HepG2 (cell line): ENCODE measurements around the gene AGPAT2. TPM values are rescaled to one million over a fixed set of nuclear protein-coding genes. Genes with fewer than 3 reads are reported as not detected.

Source experiments
- ATF7 ChIP-seq, 2 experiments: fragments of 450-650 bp in 1 of 2; sonication (generic) in 1 of 2; formaldehyde crosslinking in 1 of 2; IDR thresholded peaks; 2 replicates each; pipeline versions ENCODE4 v1.4.0 to v1.6.1; 2016 to 2020; ENCODE audit warnings: antibody characterized with exemption in 1 of 2, mild to moderate bottlenecking in 1 of 2, missing genetic modification reagents in 1 of 2
- ESRRA ChIP-seq: sonication (generic); formaldehyde crosslinking; IDR thresholded peaks from 2 replicates; pipeline ENCODE4 v1.5.1; 2020; ENCODE audit warnings: mild to moderate bottlenecking, low read depth, missing genetic modification reagents
- FUBP1 ChIP-seq: sonication (generic); formaldehyde crosslinking; IDR thresholded peaks from 2 replicates; pipeline ENCODE4 v1.5.1; 2020; ENCODE audit warnings: missing genetic modification reagents, mild to moderate bottlenecking, borderline replicate concordance
- HDAC2 ChIP-seq: sonication (generic); formaldehyde crosslinking; IDR thresholded peaks from 2 replicates; pipeline ENCODE4 v1.4.0; 2020; ENCODE audit warnings: missing genetic modification reagents
- KLF11 ChIP-seq: IDR thresholded peaks from 2 replicates; pipeline ENCODE4 v1.6.1; 2016; ENCODE audit warnings: missing compliant biosample characterization
- MBD4 ChIP-seq: IDR thresholded peaks from 2 replicates; pipeline ENCODE4 v1.6.1; 2012; ENCODE audit warnings: low read length, inconsistent platforms, borderline replicate concordance
- MIER2 ChIP-seq: IDR thresholded peaks from 2 replicates; pipeline ENCODE4 v1.6.1; 2016; ENCODE audit warnings: missing biosample characterization, missing genetic modification reagents
- MLLT10 ChIP-seq: sonication (generic); formaldehyde crosslinking; IDR thresholded peaks from 2 replicates; pipeline ENCODE4 v1.4.0; 2020; ENCODE audit warnings: missing genetic modification reagents
- MXI1 ChIP-seq: IDR thresholded peaks from 3 replicates; pipeline ENCODE4 v1.6.1; 2012; ENCODE audit warnings: low read depth, low read length, inconsistent platforms, borderline replicate concordance
- NONO ChIP-seq, 2 experiments: fragments of 450-650 bp in 1 of 2; sonication (generic) in 1 of 2; formaldehyde crosslinking in 1 of 2; IDR thresholded peaks in 1 of 2; conservative IDR thresholded peaks in 1 of 2; 2 replicates each; pipeline versions ENCODE4 v1.6.1 to v1.8.0; 2017 to 2022; ENCODE audit warnings: mild to moderate bottlenecking in 1 of 2, missing genetic modification reagents in 1 of 2, moderate library complexity in 1 of 2
- TFDP2 ChIP-seq: sonication (generic); formaldehyde crosslinking; IDR thresholded peaks from 2 replicates; pipeline ENCODE4 v1.4.0; 2020; ENCODE audit warnings: missing genetic modification reagents
- XBP1 ChIP-seq: sonication (generic); formaldehyde crosslinking; IDR thresholded peaks from 2 replicates; pipeline ENCODE4 v1.5.0; 2020; ENCODE audit warnings: missing genetic modification reagents
- ZBTB7B ChIP-seq: sonication (generic); formaldehyde crosslinking; IDR thresholded peaks from 2 replicates; pipeline ENCODE4 v1.4.0; 2020; ENCODE audit warnings: missing genetic modification reagents
- ZEB1 ChIP-seq: IDR thresholded peaks from 2 replicates; pipeline ENCODE4 v1.6.1; 2012; ENCODE audit warnings: mild to moderate bottlenecking, low read depth, inconsistent platforms; ENCODE audit not compliant: insufficient replicate concordance
- ZFP36L1 ChIP-seq: sonication (generic); formaldehyde crosslinking; IDR thresholded peaks from 2 replicates; pipeline ENCODE4 v1.8.0; 2022; ENCODE audit warnings: mild to moderate bottlenecking, missing genetic modification reagents, moderate library complexity
- ZFP82 ChIP-seq: sonication (generic); formaldehyde crosslinking; IDR thresholded peaks from 2 replicates; pipeline ENCODE4 v1.5.1; 2020; ENCODE audit warnings: mild to moderate bottlenecking, missing genetic modification reagents, borderline replicate concordance
- ZMAT3 ChIP-seq: sonication (generic); formaldehyde crosslinking; conservative IDR thresholded peaks from 2 replicates; pipeline ENCODE4 v1.7.0; 2021; ENCODE audit warnings: missing genetic modification reagents
- ZNF12 ChIP-seq: sonication (generic); formaldehyde crosslinking; IDR thresholded peaks from 2 replicates; pipeline ENCODE4 v1.5.0; 2020; ENCODE audit warnings: missing genetic modification reagents
- ZNF264 ChIP-seq: sonication (generic); formaldehyde crosslinking; IDR thresholded peaks from 2 replicates; pipeline ENCODE4 v1.4.0; 2020; ENCODE audit warnings: missing genetic modification reagents
- ZNF354B ChIP-seq: sonication (generic); formaldehyde crosslinking; IDR thresholded peaks from 2 replicates; pipeline ENCODE4 v1.8.0; 2022; ENCODE audit warnings: mild to moderate bottlenecking, missing genetic modification reagents
- ZNF572 ChIP-seq: sonication (generic); formaldehyde crosslinking; IDR thresholded peaks from 2 replicates; pipeline ENCODE4 v1.5.1; 2020; ENCODE audit warnings: mild to moderate bottlenecking, missing genetic modification reagents
- ZNF670 ChIP-seq: sonication (generic); formaldehyde crosslinking; IDR thresholded peaks from 2 replicates; pipeline ENCODE4 v1.8.0; 2022; ENCODE audit warnings: mild to moderate bottlenecking, missing genetic modification reagents, borderline replicate concordance
- ZNF777 ChIP-seq: sonication (generic); formaldehyde crosslinking; IDR thresholded peaks from 2 replicates; pipeline ENCODE4 v1.4.0; 2020; ENCODE audit warnings: missing genetic modification reagents
- ZSCAN25 ChIP-seq: sonication (generic); formaldehyde crosslinking; IDR thresholded peaks from 2 replicates; pipeline ENCODE4 v1.8.0; 2022; ENCODE audit warnings: mild to moderate bottlenecking, missing genetic modification reagents
- polyA plus RNA-seq, 8 experiments: library from polyadenylated mRNA; depleted of rRNA in 3 of 8; stranded (reverse) in 7 of 8; unstranded in 1 of 8; fragments of >200 nt; fragmentation: Illumina TruSeq in 4 of 8; extraction: Trizol in 4 of 8; gene quantifications; 2 replicates each; pipeline versions ENCODE4 v1.2.1 to v1.2.3, GENCODE V29; 2011 to 2016; ENCODE audit warnings: low read depth in 4 of 8, missing spikeins in 1 of 8, mixed read lengths in 1 of 8; ENCODE audit not compliant: insufficient read depth in 1 of 8
- total RNA-seq, 5 experiments: library from RNA; depleted of rRNA; stranded (reverse); fragments of >200 nt; fragmentation: Illumina TruSeq; extraction: Trizol; gene quantifications; 2 replicates each; pipeline ENCODE4 v1.2.3, GENCODE V29; 2016; ENCODE audit warnings: low read depth in 1 of 5
- TF ChIP-seq, protein P1 (sequence below): sonication (generic); formaldehyde crosslinking; IDR thresholded peaks from 2 replicates; pipeline ENCODE4 v1.4.0; 2020; ENCODE audit warnings: missing genetic modification reagents
- TF ChIP-seq, protein P2 (sequence below): sonication (generic); formaldehyde crosslinking; IDR thresholded peaks from 2 replicates; pipeline ENCODE4 v1.5.0; 2020; ENCODE audit warnings: mild to moderate bottlenecking, low read depth, missing genetic modification reagents, borderline replicate concordance

AGPAT2 gene
- total and polyA plus RNA-seq, 2 of the 13 experiments (the other 11 are each of a cell fraction or from before 2014, with no cell fraction given) = 3.9 to 25.8 TPM

DNA sequence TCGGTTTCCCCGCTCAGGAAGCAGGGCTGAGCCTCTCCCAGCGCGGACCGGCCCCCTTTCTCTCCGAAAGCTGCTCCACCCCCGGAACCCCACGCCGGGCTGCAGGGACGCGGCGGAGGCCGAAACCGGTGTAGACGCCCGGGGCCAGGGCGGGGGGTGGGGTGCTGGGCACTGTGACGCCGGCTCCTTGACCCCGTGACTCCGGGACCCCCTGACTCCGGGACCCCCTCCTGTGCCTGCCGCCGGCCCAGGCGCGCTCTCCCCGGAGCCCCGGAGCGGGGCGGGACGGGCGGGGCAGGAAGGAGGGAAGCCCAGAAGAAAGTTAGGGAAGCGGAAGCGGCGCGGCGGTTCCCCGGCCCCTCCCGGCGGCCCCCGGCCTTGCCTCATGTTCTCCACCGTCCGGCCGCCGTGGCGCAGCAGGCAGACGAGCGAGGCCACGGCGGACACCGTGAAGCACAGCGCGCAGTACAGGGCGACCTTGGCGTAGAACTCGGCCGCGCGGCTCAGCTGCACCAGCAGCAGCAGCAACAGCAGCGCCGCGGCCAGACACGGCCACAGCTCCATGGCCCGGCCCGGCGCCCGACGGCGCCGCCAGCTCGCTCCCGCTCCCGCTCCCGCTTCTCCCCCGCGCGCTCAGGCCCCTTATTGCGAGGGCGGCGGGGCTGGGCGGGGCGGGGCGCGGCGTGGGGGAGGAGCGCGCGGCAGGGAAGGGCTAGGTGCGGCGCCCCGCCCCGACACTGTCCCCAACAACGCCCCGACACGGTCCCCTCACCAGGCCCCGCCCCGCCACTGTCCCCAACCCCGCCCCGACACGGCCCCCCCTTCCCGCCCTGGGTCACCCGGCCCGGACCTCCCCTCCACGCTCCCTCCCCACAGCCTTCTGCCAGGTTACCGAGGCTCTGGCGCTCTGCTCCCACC lies at the start of gene AGPAT2 (continued):
- no peak for TF ChIP-seq ZMAT3
- no peak for TF ChIP-seq ATF7 (IDR thresholded peaks at IDR 0.05)
- no peak for TF ChIP-seq ATF7 (CRISPR knock-in tag; IDR thresholded peaks at IDR 0.05)
- 0 out of 2 replicates have a peak, but pooled peaks have one; percentile 25 for TF ChIP-seq ZBTB7B (CRISPR knock-in tag)
- TF ChIP-seq ZSCAN25 (CRISPR knock-in tag) = no peak
- no peak for TF ChIP-seq MBD4
- TF ChIP-seq ZFP36L1 (CRISPR knock-in tag) = no peak
- TF ChIP-seq FUBP1 (CRISPR knock-in tag) = no peak
- TF ChIP-seq ZNF572 (CRISPR knock-in tag) = no peak
- TF ChIP-seq ZNF12 = no peak
- no peak for TF ChIP-seq KLF11 (CRISPR knock-in tag)
- TF ChIP-seq ZNF670 (CRISPR knock-in tag) = no peak
- no peak for TF ChIP-seq NONO (IDR thresholded peaks at IDR 0.05)
- no peak for TF ChIP-seq NONO (CRISPR knock-in tag; conservative IDR thresholded peaks at IDR 0.05)
- TF ChIP-seq, protein P1, sequence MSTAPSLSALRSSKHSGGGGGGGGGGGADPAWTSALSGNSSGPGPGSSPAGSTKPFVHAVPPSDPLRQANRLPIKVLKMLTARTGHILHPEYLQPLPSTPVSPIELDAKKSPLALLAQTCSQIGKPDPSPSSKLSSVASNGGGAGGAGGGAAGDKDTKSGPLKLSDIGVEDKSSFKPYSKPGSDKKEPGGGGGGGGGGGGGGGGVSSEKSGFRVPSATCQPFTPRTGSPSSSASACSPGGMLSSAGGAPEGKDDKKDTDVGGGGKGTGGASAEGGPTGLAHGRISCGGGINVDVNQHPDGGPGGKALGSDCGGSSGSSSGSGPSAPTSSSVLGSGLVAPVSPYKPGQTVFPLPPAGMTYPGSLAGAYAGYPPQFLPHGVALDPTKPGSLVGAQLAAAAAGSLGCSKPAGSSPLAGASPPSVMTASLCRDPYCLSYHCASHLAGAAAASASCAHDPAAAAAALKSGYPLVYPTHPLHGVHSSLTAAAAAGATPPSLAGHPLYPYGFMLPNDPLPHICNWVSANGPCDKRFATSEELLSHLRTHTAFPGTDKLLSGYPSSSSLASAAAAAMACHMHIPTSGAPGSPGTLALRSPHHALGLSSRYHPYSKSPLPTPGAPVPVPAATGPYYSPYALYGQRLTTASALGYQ (CRISPR knock-in tag) = no peak
- TF ChIP-seq ZNF264 (CRISPR knock-in tag) = no peak
- TF ChIP-seq, protein P2, sequence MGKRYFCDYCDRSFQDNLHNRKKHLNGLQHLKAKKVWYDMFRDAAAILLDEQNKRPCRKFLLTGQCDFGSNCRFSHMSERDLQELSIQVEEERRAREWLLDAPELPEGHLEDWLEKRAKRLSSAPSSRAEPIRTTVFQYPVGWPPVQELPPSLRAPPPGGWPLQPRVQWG (CRISPR knock-in tag) = no peak
- TF ChIP-seq ZFP82 = no peak
- no peak for TF ChIP-seq MLLT10 (CRISPR knock-in tag)
- no peak for TF ChIP-seq ESRRA (CRISPR knock-in tag)
- no peak for TF ChIP-seq HDAC2
- TF ChIP-seq XBP1 = no peak
- no peak for TF ChIP-seq ZNF354B (CRISPR knock-in tag)
- TF ChIP-seq MXI1 = no peak
- peak; percentile 81; the same call in 1 of the 2 replicates for TF ChIP-seq ZNF777 (CRISPR knock-in tag)
- no peak for TF ChIP-seq MIER2 (CRISPR knock-in tag)
- no peak for TF ChIP-seq TFDP2 (CRISPR knock-in tag)
- TF ChIP-seq ZEB1 = no peak
